Astrocyte of the cerebellum (primary cell): ENCODE results near the gene CCDC177.
A peak's percentile ranks its signal among the peaks of the same experiment; 100 is the strongest.

ENCODE experiments used
- DNase-seq: peaks from one replicate; pipeline ENCODE4 v3.0.0-alpha.2; 2011; ENCODE audit warnings: low read depth
- H3K4me3 ChIP-seq: 2 replicates; pipeline ENCODE4 v1.5.1; 2011; ENCODE audit warnings: mild to moderate bottlenecking, low read depth, low read length, moderate library complexity
- CTCF ChIP-seq: IDR thresholded peaks from 2 replicates; pipeline ENCODE4 v1.5.1; 2012; ENCODE audit warnings: low read length, low read depth, moderate library complexity, mild to moderate bottlenecking; ENCODE audit errors: missing control alignments
- in situ Hi-C: cut with HindIII; loops from 2 replicates; pipeline ENCODE4 v1.10.0; 2017; ENCODE audit warnings: low sequenced_read_pairs

The CCDC177 gene

GRCh38 chr14:69612014-69612782, 37.5 kb upstream of the CCDC177 start:
- TF ChIP-seq CTCF: no peak
- H3K4me3 ChIP-seq: peak overlapping the region; percentile 73
- in situ Hi-C loops: no loop called here
- no peak for DNase-seq

- DNase-seq: peak; percentile 49
Observed at GRCh38 chr14:69611172-69612013, 36.7 kb upstream of the CCDC177 start, which contains the start of gene SUSD6. Gene SUSD6 (plus strand): TSS chr14:69611596. CDS start chr14:69658593, 46,997 bp downstream.

GRCh38 chr14:69610874-69611171, 36.2 kb upstream of the CCDC177 start:
- no peak for DNase-seq
- in situ Hi-C loops: no loop called here
- peak overlapping the region; percentile 73 for H3K4me3 ChIP-seq

More at GRCh38 chr14:69611172-69612013, 36.7 kb upstream of the CCDC177 start, which contains the start of gene SUSD6:
- no peak for TF ChIP-seq CTCF
- peak within 1 kb of the TSS; percentile 73 for H3K4me3 ChIP-seq
- in situ Hi-C loops: no loop called here

GRCh38 chr14:69610020-69610873, 35.6 kb upstream of the CCDC177 start:
- peak overlapping the region; percentile 73 for H3K4me3 ChIP-seq
- DNase-seq: no peak
- TF ChIP-seq CTCF: no peak
- in situ Hi-C loops: no loop called here

More at GRCh38 chr14:69610874-69611171, 36.2 kb upstream of the CCDC177 start:
- TF ChIP-seq CTCF: no peak

- no peak overlapping the region for H3K4me3 ChIP-seq
- DNase-seq: no peak
- TF ChIP-seq CTCF: no peak
- in situ Hi-C loops: no loop called here
Observed at GRCh38 chr14:69606258-69607184, 31.9 kb upstream of the CCDC177 start.
